OCI-LY3 (cell line): ENCODE data around the gene SLC27A2.

Experiments used
- H2AFZ ChIP-seq: fragments of 200-600, 300-600 bp; shearing (Covaris generic); 2 replicates; pipeline ENCODE4 v1.6.0; 2014; ENCODE audit warnings: antibody characterized with exemption, low read depth, low read length
- H3K27ac ChIP-seq: fragments of 200-600, 300-600 bp; sonication (generic); 2 replicates; pipeline ENCODE4 v1.5.1; 2014; ENCODE audit warnings: mild to moderate bottlenecking, low read length, moderate library complexity, mixed read lengths
- H3K27me3 ChIP-seq: fragments of 200-600, 300-600 bp; sonication (generic); 2 replicates; pipeline ENCODE4 v1.6.1; 2014; ENCODE audit warnings: low read depth, low read length, mixed read lengths
- H3K36me3 ChIP-seq: fragments of 200-600, 300-600 bp; sonication (generic); replicated peaks from 2 replicates; pipeline ENCODE3; 2014; ENCODE audit warnings: low read depth, low read length, mixed read lengths
- H3K4me1 ChIP-seq: fragments of 300-600, 200-600 bp; sonication (generic); 2 replicates; pipeline ENCODE4 v1.6.1; 2014; ENCODE audit warnings: low read length, mixed read lengths
- H3K4me2 ChIP-seq: fragments of 200-600, 300-600 bp; sonication (generic); 2 replicates; pipeline ENCODE4 v1.6.1; 2014; ENCODE audit warnings: low read length, mixed read lengths
- H3K4me3 ChIP-seq: fragments of 300-600, 200-600 bp; sonication (generic); 2 replicates; pipeline ENCODE4 v1.5.1; 2014; ENCODE audit warnings: antibody characterized with exemption, mild to moderate bottlenecking, low read length, moderate library complexity
- H3K79me2 ChIP-seq: fragments of 300-600, 200-600 bp; shearing (Covaris generic); 2 replicates; pipeline ENCODE4 v1.6.1; 2014; ENCODE audit warnings: mild to moderate bottlenecking, low read length, mixed read lengths
- H3K9ac ChIP-seq: fragments of 300-600, 200-600 bp; shearing (Covaris generic); 2 replicates; pipeline ENCODE4 v1.6.0; 2014; ENCODE audit warnings: mild to moderate bottlenecking, low read length, moderate library complexity
- H3K9me3 ChIP-seq: fragments of 200-600, 300-600 bp; shearing (Covaris generic); 2 replicates; pipeline ENCODE4 v1.6.1; 2014; ENCODE audit warnings: low read length, mixed read lengths; ENCODE audit not compliant: insufficient read depth
- H4K20me1 ChIP-seq: fragments of 200-600, 300-600 bp; sonication (generic); 2 replicates; pipeline ENCODE4 v1.6.1; 2016; ENCODE audit warnings: low read length, mixed read lengths; ENCODE audit not compliant: insufficient read depth
- EZH2phosphoT487 ChIP-seq: fragments of 200-600 bp; shearing (Covaris generic); IDR thresholded peaks from 2 replicates; pipeline ENCODE4 v1.6.1; 2018; ENCODE audit warnings: antibody characterized with exemption, mixed run types, low read depth
- TF ChIP-seq, protein P1 (sequence below): fragments of 200-600, 300-600 bp; sonication (generic); IDR thresholded peaks from 2 replicates; pipeline ENCODE4 v1.5.1; 2014; ENCODE audit warnings: antibody characterized with exemption, low read length, low read depth

The SLC27A2 gene

DNA sequence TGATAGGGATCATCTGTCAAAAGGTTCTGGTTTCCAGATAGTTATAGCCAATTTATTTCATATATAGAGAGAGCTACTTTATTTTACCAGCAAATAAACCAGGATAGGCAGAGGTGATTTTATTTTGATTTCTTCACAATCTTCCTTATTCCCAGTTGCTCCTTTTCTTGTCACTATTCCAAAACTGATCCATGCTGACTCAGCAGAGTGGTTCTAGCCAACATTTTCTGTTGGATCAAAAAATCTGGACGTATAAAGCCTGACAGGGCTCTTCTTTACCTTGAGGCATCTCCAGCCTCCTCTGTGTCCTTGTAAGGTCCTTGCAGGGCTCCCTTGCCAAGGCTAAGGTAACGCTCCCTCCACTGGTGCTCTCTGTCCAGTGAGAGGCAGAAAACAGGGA is 67.7 kb downstream of the SLC27A2 start:
- Histone ChIP-seq H3K79me2 (no peaks in the 10 kb centered on the region), H3K4me2 (no peak overlapping the region), H3K9me3 (no peaks in the 10 kb centered on the region), H3K4me3 (no peak overlapping the region), H2AFZ (no peak overlapping the region), H3K36me3 (no peaks in the 10 kb centered on the region), H3K27me3 (peaks cover 17% of the 10 kb centered on the region; the same call in 1 of the 2 replicates), H4K20me1 (no peaks in the 10 kb centered on the region), H3K27ac (no peak overlapping the region), H3K9ac (no peak overlapping the region), H3K4me1 (no peaks in the 10 kb centered on the region; the same call in 1 of the 2 replicates)
- no peak for TF ChIP-seq EZH2phosphoT487
- TF ChIP-seq, protein P1, sequence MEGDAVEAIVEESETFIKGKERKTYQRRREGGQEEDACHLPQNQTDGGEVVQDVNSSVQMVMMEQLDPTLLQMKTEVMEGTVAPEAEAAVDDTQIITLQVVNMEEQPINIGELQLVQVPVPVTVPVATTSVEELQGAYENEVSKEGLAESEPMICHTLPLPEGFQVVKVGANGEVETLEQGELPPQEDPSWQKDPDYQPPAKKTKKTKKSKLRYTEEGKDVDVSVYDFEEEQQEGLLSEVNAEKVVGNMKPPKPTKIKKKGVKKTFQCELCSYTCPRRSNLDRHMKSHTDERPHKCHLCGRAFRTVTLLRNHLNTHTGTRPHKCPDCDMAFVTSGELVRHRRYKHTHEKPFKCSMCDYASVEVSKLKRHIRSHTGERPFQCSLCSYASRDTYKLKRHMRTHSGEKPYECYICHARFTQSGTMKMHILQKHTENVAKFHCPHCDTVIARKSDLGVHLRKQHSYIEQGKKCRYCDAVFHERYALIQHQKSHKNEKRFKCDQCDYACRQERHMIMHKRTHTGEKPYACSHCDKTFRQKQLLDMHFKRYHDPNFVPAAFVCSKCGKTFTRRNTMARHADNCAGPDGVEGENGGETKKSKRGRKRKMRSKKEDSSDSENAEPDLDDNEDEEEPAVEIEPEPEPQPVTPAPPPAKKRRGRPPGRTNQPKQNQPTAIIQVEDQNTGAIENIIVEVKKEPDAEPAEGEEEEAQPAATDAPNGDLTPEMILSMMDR: no peak

DNA sequence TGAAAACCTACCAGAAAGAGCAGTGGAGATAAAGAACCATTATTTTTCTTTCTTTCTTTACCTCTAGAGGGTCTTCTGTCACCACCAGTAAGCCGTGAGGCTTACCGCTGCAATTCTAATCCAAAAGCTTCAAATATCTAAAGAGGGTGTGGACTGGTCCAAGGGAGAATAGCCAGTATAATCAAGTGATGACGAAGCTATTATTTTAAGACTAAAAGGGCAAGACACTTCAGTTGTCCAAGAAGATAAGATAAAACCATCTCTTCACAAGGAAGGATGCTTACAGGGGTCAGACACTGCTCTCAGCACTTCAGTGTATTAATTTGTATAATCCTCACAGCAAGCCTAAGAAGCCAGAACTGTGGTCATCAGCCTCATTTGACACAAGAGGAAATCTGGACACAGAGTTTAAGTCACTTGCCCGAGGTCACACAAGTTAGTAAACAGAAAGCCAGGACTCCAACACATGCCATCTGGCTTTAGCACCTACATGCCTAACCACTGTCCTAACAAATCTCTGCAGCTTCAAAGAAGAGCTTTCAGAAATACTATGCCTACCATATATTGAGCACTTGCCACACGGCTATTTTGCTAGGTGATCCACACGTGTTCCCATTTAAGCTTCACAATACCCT is 68.9 kb downstream of the SLC27A2 start:
- no peaks in the 10 kb centered on the region for H3K9me3 ChIP-seq
- H3K79me2 ChIP-seq: no peaks in the 10 kb centered on the region
- H2AFZ ChIP-seq: no peak overlapping the region
- H3K9ac ChIP-seq: no peak overlapping the region
- H4K20me1 ChIP-seq: no peaks in the 10 kb centered on the region
- no peak overlapping the region for H3K4me3 ChIP-seq
- no peak overlapping the region for H3K4me2 ChIP-seq
- H3K27ac ChIP-seq: no peak overlapping the region
- H3K4me1 ChIP-seq: no peaks in the 10 kb centered on the region; the same call in 1 of the 2 replicates
- no peak for TF ChIP-seq EZH2phosphoT487
- TF ChIP-seq, protein P1: no peak
- H3K36me3 ChIP-seq: no peaks in the 10 kb centered on the region
- peaks cover 17% of the 10 kb centered on the region; the same call in 1 of the 2 replicates for H3K27me3 ChIP-seq

DNA sequence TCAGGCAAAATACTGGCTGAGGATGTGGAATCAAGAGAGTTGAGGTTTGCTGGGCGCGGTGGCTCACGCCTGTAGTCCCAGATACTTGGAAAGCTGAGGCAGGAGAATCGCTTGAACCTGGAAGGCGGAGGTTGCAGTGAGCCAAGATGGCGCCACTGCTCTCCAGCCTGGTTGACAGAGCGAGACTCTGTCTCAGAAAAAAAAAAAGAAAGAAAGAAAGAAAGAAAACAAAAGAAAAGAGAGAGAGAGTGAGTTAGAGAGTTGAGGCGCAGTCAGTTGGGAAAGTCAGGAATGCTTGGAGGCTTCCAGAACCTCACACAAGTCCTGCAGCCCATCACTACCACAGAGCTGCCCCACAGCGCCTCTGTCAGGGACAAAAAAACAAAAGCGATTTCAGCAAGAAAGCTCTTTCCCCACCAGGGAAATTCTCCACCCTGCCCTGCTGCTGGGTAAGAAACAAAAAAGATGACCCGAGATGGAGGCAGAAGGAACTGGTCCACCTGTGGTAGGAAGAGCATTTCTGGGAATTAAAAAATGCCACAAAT is 69.7 kb downstream of the SLC27A2 start:
- H3K9ac ChIP-seq: no peak overlapping the region
- H3K36me3 ChIP-seq: no peaks in the 10 kb centered on the region
- H3K4me1 ChIP-seq: no peaks in the 10 kb centered on the region; the same call in 1 of the 2 replicates
- H4K20me1 ChIP-seq: no peaks in the 10 kb centered on the region
- no peaks in the 10 kb centered on the region for H3K9me3 ChIP-seq
- no peaks in the 10 kb centered on the region for H3K79me2 ChIP-seq
- H3K4me2 ChIP-seq: no peak overlapping the region
- H3K27ac ChIP-seq: no peak overlapping the region
- TF ChIP-seq EZH2phosphoT487: no peak
- TF ChIP-seq, protein P1: no peak
- H3K4me3 ChIP-seq: no peak overlapping the region
- no peak overlapping the region for H2AFZ ChIP-seq
- H3K27me3 ChIP-seq: peaks cover 19% of the 10 kb centered on the region; the same call in 1 of the 2 replicates

DNA sequence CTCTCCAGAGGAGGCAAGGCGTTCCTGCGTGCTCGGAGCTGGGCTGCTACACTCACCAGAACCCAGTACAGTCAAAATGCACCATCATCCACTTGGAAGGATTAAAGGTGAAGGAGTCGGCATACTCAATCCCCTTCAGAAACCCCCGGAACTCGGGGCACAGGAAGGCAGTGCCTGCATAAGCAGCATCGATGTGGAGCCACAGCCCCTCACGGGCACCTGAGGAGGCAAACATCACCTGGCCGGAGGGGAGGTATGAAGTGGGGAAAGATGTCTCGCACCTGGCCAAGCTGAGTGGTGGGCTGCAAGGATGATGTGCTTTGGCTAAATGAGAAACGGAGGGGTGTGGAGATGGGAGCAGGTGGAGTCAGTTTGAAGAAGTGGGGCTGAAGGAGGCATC is 70.6 kb downstream of the SLC27A2 start:
- Histone ChIP-seq H3K4me3 (no peak overlapping the region), H2AFZ (no peak overlapping the region), H3K27ac (no peak overlapping the region)

More for the DNA sequence above, 70.6 kb downstream of the SLC27A2 start:
- no peaks in the 10 kb centered on the region for H3K79me2 ChIP-seq
- no peaks in the 10 kb centered on the region for H3K36me3 ChIP-seq
- H3K27me3 ChIP-seq: peaks cover 22% of the 10 kb centered on the region; the same call in 1 of the 2 replicates
- TF ChIP-seq, protein P1: no peak
- TF ChIP-seq EZH2phosphoT487: no peak
- no peaks in the 10 kb centered on the region for H3K9me3 ChIP-seq
- no peaks in the 10 kb centered on the region for H4K20me1 ChIP-seq
- no peak overlapping the region for H3K4me2 ChIP-seq
- H3K9ac ChIP-seq: no peak overlapping the region
- no peaks in the 10 kb centered on the region; the same call in 1 of the 2 replicates for H3K4me1 ChIP-seq
